Stimulated activated CD8-positive, alpha-beta memory T cell treated with anti-CD3 and anti-CD28 coated beads, Interleukin-7, amount 100 ng/mL, for 1 hour (primary cell): ENCODE results near the gene PBX3.
"Not testable (repeated sequence)": the region's sequence is repeated elsewhere in the genome, so short reads cannot be mapped to it uniquely, and the experiment has no call there.

Experiments used
- DNase-seq, 2 donors: peaks; one replicate each; pipeline ENCODE4 v3.0.0-alpha.2; 2020; ENCODE audit warnings: low read depth in 2 of 2

The PBX3 gene

GRCh38 chr9:125822902-125823301 lies 75.7 kb downstream of the PBX3 start:
- no peak for DNase-seq

GRCh38 chr9:125823874-125824406 lies 76.8 kb downstream of the PBX3 start:
- DNase-seq: not testable (repeated sequence)

GRCh38 chr9:125825762-125826161 lies 78.6 kb downstream of the PBX3 start:
- DNase-seq: no peak

DNA sequence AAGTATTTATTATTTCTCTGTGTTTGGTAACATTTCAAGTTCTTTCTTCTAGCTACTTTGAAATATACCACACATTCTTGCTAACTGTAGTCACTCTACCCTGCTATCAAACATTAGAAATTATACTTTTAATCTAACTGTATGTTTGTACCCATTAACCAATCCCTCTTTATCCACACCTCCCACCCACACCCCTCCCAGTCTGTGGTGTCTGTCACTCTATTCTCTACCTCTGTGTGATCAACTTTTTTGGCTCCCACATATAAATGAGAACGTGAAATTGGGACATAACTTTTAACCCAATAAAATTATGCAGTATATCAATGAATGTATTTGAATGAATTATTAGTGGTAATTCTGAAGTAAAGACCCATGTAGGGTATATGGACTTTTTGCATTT lies 79.7 kb downstream of the PBX3 start:
- no peak for DNase-seq

DNA sequence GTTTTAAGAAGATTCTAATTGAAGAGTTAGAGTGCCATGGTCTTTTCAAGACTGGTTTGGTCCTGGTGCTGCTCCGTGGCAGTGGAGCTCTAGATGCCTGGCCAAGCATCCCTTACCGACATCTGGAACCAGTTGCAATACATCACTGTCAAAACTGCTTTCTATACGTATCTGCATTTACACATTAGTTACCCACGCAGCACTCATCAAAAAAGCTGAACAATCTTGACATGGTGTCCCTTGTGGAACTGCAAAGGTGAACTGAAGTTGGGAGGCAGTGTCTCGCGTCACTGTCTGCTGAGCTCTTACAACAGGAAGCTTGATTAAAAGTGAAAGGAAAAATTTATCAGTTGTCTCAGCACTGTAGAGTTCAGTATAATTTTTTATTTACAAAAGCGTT lies 82.6 kb downstream of the PBX3 start:
- DNase-seq: peak in 1 of 2 donors; percentile 13

DNA sequence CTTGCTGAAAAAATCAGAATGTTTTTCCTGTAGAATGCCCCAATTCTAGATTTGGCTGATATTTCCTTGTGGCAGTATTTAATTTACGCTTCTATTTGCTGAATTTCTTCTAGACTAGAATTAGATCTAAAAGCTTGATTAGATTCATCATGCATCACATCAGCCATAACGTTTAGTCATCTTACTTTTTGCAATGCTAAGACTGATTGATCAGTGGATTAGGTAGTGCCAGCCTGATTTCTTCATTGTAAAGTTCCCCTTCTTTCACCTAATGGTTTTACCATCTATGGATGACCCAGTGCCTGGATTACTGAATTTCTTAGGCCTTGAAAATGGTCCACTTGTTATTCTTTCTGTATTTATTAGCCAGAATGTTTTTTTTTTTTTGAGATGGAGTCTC lies 83.9 kb downstream of the PBX3 start:
- no peak for DNase-seq

DNA sequence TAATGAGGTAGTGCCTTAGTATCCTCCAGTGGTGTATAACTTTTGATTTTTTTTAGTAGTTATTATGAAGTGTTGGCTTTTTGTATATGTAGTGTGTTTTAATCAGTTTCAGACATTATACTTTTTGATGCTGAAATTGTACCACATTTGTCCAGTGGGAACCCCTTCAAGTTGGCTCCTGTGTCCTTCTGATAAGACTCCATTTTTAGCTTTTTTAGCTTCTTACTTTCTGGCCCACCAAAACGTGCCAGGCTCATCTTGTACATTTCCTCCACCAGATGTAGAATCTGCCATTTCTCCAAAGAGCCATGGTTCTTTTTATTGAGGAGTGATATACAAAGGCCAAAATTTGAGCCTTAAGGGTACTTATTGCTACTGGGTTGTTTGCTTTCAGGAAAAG lies 84.4 kb downstream of the PBX3 start:
- DNase-seq: no peak

DNA sequence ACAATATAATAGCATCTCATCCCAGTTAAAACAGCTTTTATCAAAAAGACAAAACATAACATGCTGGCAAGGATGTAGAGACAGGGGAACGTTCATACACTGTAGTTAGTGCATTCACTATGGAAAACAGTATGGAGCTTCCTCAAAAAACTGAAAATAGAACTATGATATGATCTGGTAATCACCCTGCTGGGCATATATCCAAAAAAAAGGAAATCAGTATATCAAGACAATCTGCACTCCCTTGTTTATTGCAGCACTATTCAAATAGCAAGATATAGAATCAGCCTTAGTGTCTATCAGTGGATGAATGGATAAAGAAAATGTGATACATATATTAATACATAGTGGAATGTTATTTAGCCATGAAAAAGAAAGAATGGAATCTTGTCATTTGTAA lies 88.5 kb downstream of the PBX3 start:
- DNase-seq: no peak

GRCh38 chr9:125839317-125839716 lies 92.1 kb downstream of the PBX3 start:
- DNase-seq: no peak

DNA sequence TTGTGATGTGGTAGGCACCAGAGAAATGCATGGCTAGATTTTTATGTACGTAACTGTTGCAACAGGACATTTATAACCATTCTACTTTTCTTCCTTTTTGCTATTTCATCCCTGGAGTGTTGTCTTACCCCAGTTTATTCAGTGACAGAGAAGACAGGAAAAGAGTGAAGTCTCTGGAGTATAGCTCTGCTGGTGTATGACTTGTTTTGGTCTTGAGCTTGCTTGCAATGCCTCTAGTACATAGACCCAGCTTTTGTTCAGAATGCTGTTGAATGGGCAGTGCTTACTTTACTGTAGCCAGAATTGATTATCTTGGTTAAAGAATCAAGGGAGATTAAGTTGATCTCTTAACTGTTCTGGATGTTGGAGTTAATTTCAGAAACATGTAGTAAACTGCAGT lies 94.3 kb downstream of the PBX3 start:
- DNase-seq: no peak

- DNase-seq: no peak
Measured at GRCh38 chr9:125842242-125842641, 95.1 kb downstream of the PBX3 start.

DNA sequence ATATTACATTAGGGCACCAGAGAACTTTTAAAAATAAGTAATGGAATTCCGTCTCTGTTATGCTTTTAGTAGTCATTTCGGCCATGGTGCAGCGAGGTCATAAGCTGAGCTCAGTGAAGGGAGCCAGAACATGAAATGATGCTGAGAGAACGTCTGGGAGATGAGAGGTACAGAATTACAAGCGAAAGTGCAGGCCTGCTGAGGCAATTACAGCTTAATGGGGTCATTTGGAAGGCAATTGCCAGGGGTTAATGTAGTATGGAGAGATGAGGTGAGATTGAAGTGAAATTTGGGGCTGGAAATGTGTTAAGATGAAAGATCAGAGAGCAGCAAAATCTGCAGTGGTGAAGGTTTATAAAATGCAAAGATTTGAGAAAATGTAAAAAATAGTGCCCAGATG lies 96.5 kb downstream of the PBX3 start:
- DNase-seq: no peak

DNA sequence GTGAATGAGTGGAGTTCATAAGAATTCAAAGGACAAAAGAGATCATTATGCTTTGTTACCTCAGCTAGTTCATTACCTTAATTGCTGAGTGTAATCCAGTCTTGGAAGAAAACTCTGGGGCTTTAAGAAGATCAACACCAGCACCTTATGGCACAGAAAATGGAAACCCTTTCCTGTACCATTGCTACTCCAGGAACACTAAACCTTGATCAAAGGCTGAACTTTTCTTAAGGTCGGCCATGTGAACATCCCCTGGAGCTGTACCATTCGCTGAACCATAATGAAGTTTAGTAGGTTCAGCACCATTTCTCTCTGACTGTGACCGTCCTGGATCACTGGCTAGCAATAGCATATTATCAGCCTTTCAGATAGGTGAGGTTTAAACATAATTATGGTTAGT lies 97.4 kb downstream of the PBX3 start:
- DNase-seq: no peak

- no peak for DNase-seq
Measured at GRCh38 chr9:125845271-125845808, 98.2 kb downstream of the PBX3 start.

GRCh38 chr9:125847735-125848134 lies 100.6 kb downstream of the PBX3 start:
- no peak for DNase-seq

DNA sequence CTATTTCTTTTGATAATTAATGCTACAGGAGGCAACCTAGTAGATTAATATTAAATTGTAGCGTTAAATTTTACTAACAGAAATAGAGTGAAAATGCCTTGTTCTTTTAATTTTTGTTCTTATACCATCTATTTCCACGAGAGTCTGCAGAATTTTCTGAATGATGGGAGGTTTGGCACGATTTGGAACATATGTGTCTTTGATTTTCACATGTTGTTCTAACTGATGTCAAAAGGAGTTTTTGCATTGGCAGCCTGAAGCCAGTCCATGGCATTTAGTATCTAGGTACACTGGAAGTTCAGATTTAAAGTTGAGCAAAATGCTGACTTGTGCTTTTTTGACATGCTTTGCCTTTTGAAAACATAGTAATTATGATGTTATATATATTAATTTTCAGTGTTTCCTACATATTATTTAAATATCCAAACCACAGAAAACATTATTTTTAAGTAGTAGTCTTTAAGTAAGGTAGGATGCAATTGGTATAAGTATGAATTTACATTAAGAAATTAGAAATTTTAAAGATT lies 103.0 kb downstream of the PBX3 start:
- no peak for DNase-seq

- DNase-seq: no peak
Measured at GRCh38 chr9:125850763-125851162, 103.6 kb downstream of the PBX3 start.

DNA sequence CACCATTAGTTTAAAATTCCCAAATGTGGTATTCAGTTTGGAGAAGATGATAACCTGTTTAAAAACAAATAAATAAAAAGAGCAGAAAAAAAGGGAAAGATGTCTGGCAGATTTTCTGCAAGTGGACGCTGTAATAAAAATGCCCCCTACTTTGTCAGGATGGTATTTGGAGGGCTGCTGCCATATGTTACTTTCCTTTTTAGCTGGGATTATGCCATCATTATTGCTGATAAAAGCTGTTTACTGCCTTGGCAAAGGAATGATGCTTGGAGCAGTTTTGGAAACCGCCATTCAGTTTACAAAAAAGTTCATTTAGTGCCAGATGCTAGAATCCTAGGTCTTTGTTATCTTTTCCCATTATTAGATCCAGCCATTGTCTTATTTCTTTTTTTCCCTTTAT lies 104.8 kb downstream of the PBX3 start:
- DNase-seq: no peak

DNA sequence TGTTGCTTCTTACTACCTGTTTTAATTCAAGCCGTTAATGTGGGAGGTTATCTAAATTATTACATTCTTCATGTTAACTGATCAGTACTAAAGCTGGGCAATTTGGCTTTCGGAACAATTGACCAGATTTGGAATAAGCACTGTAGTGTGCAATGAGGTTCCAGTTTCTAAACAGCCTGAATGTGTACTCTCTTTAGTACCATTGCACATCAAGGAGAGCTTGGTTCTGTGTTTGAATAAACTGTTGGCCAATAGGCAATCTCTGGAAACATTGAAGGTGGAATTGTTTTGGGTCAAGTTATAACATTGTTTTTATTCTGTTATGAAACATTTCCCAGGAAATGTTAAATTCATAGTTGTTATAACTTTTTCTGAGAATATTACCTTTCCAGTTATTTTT lies 105.2 kb downstream of the PBX3 start:
- DNase-seq: no peak

- no peak for DNase-seq
Measured at GRCh38 chr9:125854553-125855275, 107.5 kb downstream of the PBX3 start.

GRCh38 chr9:125856331-125856730 lies 109.2 kb downstream of the PBX3 start:
- DNase-seq: no peak

DNA sequence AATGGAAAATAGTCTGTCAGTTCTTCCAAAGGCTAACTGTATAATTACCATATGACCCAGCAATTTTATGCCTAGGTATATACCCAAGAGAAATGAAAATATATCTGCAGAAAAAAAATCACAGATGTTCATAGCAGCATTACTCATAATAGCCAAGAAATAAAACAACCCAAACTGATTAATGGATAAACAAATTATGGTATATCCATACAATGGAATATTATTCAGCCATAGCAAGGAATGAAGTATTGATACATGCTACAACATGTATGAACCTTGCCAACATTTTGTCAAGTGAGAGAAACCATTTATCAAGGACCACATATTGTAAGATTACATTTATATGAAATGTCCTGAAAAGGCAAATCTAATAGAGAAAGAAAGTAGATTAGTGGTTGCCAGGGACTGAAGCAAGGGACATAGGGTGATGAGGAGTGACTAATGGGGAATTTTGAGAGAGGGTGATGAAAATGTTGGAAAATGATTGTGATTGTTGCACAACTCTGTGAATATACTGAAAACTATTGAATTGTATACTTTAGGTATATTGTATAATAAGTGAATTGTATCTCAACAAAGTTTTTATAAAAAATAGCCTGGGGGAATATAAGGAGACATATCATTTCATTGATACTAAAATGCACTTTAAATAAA lies 114.4 kb downstream of the PBX3 start:
- no peak for DNase-seq

DNA sequence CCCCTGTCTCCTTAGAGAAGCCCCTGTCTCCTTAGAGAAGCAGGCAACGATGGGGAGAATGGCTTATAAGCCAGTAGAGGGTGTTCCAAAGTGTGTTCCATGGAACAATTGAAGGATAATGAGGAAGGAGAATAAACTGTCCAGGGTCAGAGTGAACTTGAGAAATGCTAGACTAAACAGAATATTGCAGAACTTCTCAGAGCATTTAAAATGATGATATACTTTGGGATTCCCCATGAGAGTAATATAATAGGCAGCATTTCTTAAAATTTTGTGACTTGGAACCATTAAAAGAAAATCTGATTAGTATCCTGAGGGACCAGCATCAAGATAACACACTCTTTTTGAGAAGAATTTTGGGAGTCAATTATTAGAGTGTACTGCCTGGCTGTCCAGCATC lies 116.8 kb downstream of the PBX3 start:
- no peak for DNase-seq
